ENCODE measurements around the gene LGALS3. TPM values are rescaled to one million over a fixed set of nuclear protein-coding genes. Genes with fewer than 3 reads are reported as not detected.

Gene LGALS3
- polyA plus RNA-seq, 3 donors = 53.5 to 565 (median 547) TPM

DNA sequence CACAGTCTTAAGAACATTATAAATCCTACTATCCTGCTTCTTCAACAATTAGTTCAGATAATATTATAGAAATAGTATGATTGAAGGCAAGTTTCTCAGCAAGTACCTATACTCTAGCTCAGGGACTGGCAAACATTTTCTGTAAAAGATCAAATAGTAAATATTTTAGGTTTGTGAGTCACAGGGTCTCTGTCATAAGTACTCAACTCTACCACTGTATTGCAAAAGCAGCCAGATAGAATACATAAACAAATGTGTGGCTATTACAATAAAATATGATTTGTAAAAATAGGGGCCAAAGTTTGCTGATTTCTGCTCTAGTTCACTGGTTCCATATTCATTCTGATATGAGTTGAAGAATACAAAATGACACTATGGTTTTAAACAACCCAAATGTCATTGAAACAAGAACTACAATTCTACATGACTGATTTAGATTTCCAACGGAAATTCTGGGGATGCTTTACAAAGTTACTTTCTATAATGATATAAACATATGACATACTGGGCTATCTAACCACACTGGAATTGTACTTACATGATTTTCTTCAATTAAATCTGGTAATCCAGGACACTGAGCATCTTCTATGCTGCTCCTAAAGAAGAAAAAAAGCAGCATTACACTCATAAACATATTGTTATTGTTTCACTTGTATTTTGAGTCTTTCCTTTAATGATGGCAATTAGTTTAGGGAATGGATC lies 23.2 kb downstream of the LGALS3 start:
- 73 to 97% (median 87%) methylated on average over 1 of the region's 1 CpG for WGBS, 3 donors

GRCh38 chr14:55153951-55154350 lies 24.9 kb downstream of the LGALS3 start:
- no peak overlapping the region for H3K27ac ChIP-seq (ENCODE audit: low read depth, low read length)
- 97 to 99% (median 98%) methylated on average over 3 of the region's 3 CpGs for WGBS, 3 donors

More for the DNA sequence above, 23.2 kb downstream of the LGALS3 start:
- no peak overlapping the region for H3K27ac ChIP-seq (ENCODE audit: low read depth, low read length)

DNA sequence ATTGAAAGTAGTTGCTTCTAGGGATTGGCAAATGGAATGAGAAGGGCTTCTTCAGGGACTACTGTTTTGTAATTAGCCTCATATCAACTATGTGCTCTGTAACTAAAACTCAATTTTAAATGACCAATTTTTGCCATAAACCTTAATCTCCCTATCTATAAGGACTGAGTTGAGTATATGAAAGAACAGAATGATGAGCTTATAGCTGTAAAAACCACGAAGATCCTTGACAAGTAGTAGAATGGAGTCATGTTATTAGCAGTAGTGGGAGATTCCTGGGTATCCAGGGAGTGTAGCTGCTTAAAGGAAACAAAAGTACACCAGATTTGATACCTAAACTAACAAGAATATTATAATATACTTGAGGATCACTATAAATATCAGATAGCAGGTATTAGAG lies 28.0 kb downstream of the LGALS3 start:
- no peak overlapping the region for H3K27ac ChIP-seq (ENCODE audit: low read depth, low read length)
- 90 to 93% (median 91%) methylated on average over 1 of the region's 1 CpG for WGBS, 3 donors

GRCh38 chr14:55158412-55158811 lies 29.4 kb downstream of the LGALS3 start:
- H3K27ac ChIP-seq (ENCODE audit: low read depth, low read length) = no peak overlapping the region
- 47 to 79% (median 49%) methylated on average over 3 of the region's 3 CpGs for WGBS, 3 donors

- H3K27ac ChIP-seq (ENCODE audit: low read depth, low read length) = no peak overlapping the region
Observed at GRCh38 chr14:55160989-55161388, 31.9 kb downstream of the LGALS3 start.

GRCh38 chr14:55170526-55170925 lies 41.5 kb downstream of the LGALS3 start:
- no peak overlapping the region for H3K27ac ChIP-seq (ENCODE audit: low read depth, low read length)
- 60 to 86% (median 75%) methylated on average over 2 of the region's 2 CpGs for WGBS, 3 donors

GRCh38 chr14:55180006-55180405 lies 51.0 kb downstream of the LGALS3 start:
- 84 to 92% (median 84%) methylated on average over 2 of the region's 2 CpGs for WGBS, 3 donors
- H3K27ac ChIP-seq (ENCODE audit: low read depth, low read length) = no peak overlapping the region

- 49 to 68% (median 58%) methylated on average over 4 of the region's 4 CpGs for WGBS, 3 donors
Observed at GRCh38 chr14:55180434-55180833, 51.4 kb downstream of the LGALS3 start.

DNA sequence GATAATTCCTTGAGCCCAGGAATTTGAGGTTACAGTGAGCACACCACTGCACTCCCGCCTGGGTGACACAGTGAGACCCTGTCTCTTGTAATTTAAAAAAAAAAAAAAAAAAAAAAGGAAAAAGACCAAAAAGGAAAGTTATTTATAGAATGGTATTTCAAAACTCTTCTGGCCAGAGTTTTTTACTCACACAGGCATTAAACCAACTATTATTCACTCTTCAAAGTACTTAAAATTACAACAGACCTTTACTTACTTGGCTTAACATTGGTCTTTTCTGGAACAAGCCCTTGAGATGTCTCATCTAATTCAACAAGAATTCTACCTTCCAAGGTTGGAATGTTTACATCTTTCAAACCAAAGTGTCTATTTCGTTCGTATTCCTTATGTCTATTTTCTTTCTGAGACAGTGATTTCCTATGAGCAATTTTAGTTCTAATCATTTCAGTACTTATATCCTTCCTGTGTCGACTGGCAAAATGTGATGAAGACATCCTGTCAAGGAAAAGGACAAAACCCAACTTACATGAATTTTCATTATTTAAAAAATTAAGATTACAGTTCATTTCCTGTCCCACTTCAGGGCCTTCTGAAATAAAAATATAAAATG lies 59.7 kb downstream of the LGALS3 start:
- WGBS, 3 donors = 75 to 85% (median 75%) methylated on average over 4 of the region's 4 CpGs
- H3K27ac ChIP-seq (ENCODE audit: low read depth, low read length) = no peak overlapping the region

More at GRCh38 chr14:55180434-55180833, 51.4 kb downstream of the LGALS3 start:
- no peak overlapping the region for H3K27ac ChIP-seq (ENCODE audit: low read depth, low read length)

- WGBS, 3 donors = 5 to 13% (median 10%) methylated on average over 8 of the region's 8 CpGs
- no peak overlapping the region for H3K27ac ChIP-seq (ENCODE audit: low read depth, low read length)
Observed at GRCh38 chr14:55190906-55191202, 61.8 kb downstream of the LGALS3 start.

DNA sequence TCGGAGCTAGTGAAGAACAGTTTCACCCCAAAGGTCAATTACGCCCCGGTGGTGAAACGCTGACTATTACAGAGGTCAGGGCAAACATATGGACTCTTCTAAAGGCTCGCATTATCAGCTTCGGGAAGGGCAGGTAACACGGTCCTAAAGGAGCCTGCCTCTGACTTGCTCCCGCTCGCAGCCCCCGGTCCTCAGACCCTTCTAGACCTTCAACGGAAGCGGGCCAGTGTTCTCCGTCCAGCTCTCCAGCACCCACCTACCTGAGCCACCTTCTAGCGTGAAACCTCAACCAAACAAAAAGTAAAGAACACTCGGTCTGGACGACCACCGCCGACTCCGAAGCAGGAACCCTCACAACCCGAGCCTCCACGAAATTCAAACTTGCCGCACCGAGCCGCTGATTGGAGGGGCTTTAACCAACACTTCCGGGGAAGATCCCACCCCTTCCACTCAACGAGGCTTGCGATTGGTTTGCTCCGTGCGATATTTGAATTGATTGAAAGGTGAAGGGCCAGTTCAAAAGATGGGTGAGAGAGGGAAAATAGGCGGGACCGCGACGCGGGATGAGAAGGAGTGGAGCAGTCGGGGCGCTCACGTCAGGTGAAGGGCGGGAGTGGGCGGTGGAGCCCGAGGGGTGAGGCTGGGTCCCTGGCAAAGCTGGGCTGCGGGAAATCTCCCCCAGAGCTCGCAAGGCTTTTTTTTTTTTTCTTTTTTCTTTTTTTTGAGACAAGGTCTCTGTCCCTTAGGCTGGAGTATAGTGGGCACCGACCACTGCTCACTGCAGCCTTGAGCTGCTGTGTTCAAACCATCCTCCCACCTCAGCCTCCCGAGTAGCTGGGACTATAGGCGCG lies 62.4 kb downstream of the LGALS3 start, which contains the start of gene DLGAP5:
TSS of gene DLGAP5 (minus strand) at position 383 of the 851 bp plus-strand sequence. CDS start 2,406 bp downstream, outside the sequence.
- no peak within 1 kb of the TSS for H3K27ac ChIP-seq (ENCODE audit: low read depth, low read length)

DNA sequence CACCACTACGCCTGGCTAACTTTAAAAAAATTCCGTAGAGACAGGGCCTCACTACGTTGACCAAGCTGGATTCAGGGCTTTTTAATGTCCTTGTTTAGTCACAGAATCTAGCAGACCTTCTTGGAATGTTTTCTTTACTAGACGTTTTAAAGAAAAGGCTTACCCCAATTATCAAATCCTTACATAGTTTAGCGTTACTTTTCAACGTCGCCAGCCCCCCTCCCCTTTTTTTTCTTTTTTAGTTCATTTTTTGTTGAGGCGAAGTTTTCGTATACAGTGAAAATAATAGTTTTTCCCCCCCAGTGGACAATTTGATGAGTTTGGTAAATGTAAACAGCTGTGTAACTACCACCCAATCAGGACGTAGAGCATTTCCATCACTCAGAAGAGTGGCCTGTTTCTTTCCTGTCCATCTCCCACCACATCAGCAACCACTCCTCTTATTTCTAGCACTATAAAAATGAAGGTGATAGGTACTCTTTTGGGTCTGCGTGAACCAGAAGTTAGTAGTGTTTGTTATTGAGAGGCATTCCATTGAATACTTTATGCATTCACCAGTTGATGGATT lies 63.1 kb downstream of the LGALS3 start:
- no peak overlapping the region for H3K27ac ChIP-seq (ENCODE audit: low read depth, low read length)
- WGBS, 3 donors = 56 to 66% (median 65%) methylated on average over 11 of the region's 11 CpGs

More for the DNA sequence above, 62.4 kb downstream of the LGALS3 start, which contains the start of gene DLGAP5:
- 1 to 3% (median 2%) methylated on average over 46 of the region's 46 CpGs for WGBS, 3 donors

GRCh38 chr14:55194656-55195355 lies 65.8 kb downstream of the LGALS3 start:
- WGBS, 3 donors = 92 to 96% (median 94%) methylated on average over 5 of the region's 5 CpGs
- no peak overlapping the region for H3K27ac ChIP-seq (ENCODE audit: low read depth, low read length)

Other genes with a start within 250 kb of the LGALS3 start
- gene GCH1, start 226.4 kb upstream of the LGALS3 start, polyA plus RNA-seq = 10 to 100 TPM in 1 of 3 donors, 1 to 10 TPM in 2; 3.6 to 19.6 (median 9.6) TPM
- under 1 TPM; 0.49 to 0.90 (median 0.59) TPM for gene WDHD1, start 102.2 kb upstream of the LGALS3 start, polyA plus RNA-seq
- gene SOCS4, start 102.0 kb upstream of the LGALS3 start, polyA plus RNA-seq = 10 to 100 TPM in 1 of 3 donors, 1 to 10 TPM in 2; 2.0 to 10.9 (median 5.9) TPM
- 10 to 100 TPM; 19.5 to 53.3 (median 36.7) TPM for gene MAPK1IP1L, start 77.6 kb upstream of the LGALS3 start, polyA plus RNA-seq
- under 1 TPM in 2 of 3 donors, not detected in 1; 0.10 to 0.12 TPM for gene DLGAP5, start 62.3 kb downstream of the LGALS3 start, polyA plus RNA-seq
- gene FBXO34, start 142.2 kb downstream of the LGALS3 start, polyA plus RNA-seq = 1 to 10 TPM; 4.9 to 7.8 (median 6.6) TPM

All from adipose tissue (tissue), 3 donors.